Panc1 (cell line): ENCODE data around the gene DSCAML1.

Experiments
- CTCF ChIP-seq: fragments of 450-650 bp; IDR thresholded peaks from 2 replicates; pipeline ENCODE4 v1.5.1; 2017; ENCODE audit warnings: mild to moderate bottlenecking
- SIN3A ChIP-seq: IDR thresholded peaks from 2 replicates; pipeline ENCODE4 v1.6.1; 2012; ENCODE audit warnings: low read depth, mild to moderate bottlenecking, low read length, moderate library complexity, borderline replicate concordance; ENCODE audit not compliant: insufficient read depth

- TF ChIP-seq CTCF (no peak), SIN3A (no peak)
Measured at GRCh38 chr11:117780456-117780855, 16.6 kb downstream of the DSCAML1 start.
